ENCODE data around the gene ARHGAP6.
"Not testable (repeated sequence)": the region's sequence is repeated elsewhere in the genome, so short reads cannot be mapped to it uniquely, and the experiment has no call there.

The ARHGAP6 gene

GRCh38 chrX:11146411-11146810 lies 519.3 kb downstream of the ARHGAP6 start:
- TF ChIP-seq JUND (IDR thresholded peaks at IDR 0.05; ENCODE audit: low read depth): no peak
- in situ Hi-C loops (cut with HindIII; ENCODE audit: low pct_unique_long_range_greater_than_20kb, low sequenced_read_pairs): no loop called here
- no peak for DNase-seq (ENCODE audit: low read depth in 1 of 2, low spot score in 1 of 2)

- DNase-seq (ENCODE audit: low read depth in 1 of 2, low spot score in 1 of 2): peak; percentile 41 to 86
- in situ Hi-C loops (cut with HindIII; ENCODE audit: low pct_unique_long_range_greater_than_20kb, low sequenced_read_pairs): no loop called here
- no peak for TF ChIP-seq JUND (IDR thresholded peaks at IDR 0.05; ENCODE audit: low read depth)
Measured at GRCh38 chrX:11143931-11144678, 521.6 kb downstream of the ARHGAP6 start.

GRCh38 chrX:11138498-11139390 lies 527.0 kb downstream of the ARHGAP6 start:
- in situ Hi-C loops (cut with HindIII; ENCODE audit: low pct_unique_long_range_greater_than_20kb, low sequenced_read_pairs): no loop called here
- no peak for TF ChIP-seq JUND (IDR thresholded peaks at IDR 0.05; ENCODE audit: low read depth)
- DNase-seq (ENCODE audit: low read depth in 1 of 2, low spot score in 1 of 2): peak in 1 of 2 experiments; percentile 2

DNA sequence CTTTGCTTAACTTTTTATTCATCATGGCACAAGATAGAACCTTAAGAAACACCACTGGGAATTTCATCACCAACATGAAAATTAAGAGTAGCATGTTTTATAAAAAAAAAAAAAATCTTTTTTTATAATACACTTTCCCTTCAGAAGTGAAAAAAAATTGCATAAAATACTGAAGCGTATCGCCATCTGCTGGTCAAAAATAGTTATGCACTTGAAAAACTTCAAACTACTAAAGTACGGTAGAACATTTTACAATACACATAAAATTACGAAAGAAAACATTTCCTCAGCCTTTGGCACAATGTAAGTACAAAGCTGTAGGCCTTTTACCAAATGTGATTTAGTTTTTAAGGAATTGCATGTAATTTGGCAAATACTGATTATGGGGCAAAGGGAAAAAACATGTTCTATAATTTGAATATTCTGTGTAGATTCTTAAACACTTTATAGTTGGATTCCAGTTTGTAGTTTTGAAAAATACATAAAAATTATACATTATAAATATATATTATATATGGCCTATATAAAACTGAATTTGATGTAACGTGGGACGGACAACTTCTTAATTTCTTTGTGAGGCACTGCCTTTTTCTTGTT lies 528.1 kb downstream of the ARHGAP6 start:
- DNase-seq (ENCODE audit: low read depth in 1 of 2, low spot score in 1 of 2): peak in 1 of 2 experiments; percentile 33
- no peak for TF ChIP-seq JUND (IDR thresholded peaks at IDR 0.05; ENCODE audit: low read depth)
- in situ Hi-C loops (cut with HindIII; ENCODE audit: low pct_unique_long_range_greater_than_20kb, low sequenced_read_pairs): no loop called here

GRCh38 chrX:11135564-11136185 lies 530.0 kb downstream of the ARHGAP6 start:
- DNase-seq (ENCODE audit: low read depth in 1 of 2, low spot score in 1 of 2): no peak
- in situ Hi-C loops (cut with HindIII; ENCODE audit: low pct_unique_long_range_greater_than_20kb, low sequenced_read_pairs): no loop called here
- no peak for TF ChIP-seq JUND (IDR thresholded peaks at IDR 0.05; ENCODE audit: low read depth)

DNA sequence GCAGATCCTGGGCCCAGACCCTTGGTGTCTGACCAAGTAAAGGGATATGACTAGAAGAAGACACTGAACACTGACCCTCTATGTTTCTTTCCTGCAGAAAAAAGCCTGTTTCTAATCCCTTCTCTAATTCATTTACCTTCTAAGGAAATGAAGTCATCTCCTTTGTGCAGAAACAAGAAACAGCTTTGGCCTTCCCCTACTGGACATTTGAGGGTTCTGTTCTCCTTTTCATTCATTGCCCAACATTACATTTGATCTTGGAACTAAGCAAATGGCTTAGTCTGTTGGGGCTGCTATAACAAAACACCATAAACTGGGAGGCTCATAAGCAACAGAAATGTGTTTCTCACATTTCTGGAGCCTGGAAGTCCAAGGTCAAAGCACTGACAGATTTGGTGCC lies 534.6 kb downstream of the ARHGAP6 start:
- no peak for TF ChIP-seq JUND (IDR thresholded peaks at IDR 0.05; ENCODE audit: low read depth)
- in situ Hi-C loops (cut with HindIII; ENCODE audit: low pct_unique_long_range_greater_than_20kb, low sequenced_read_pairs): no loop called here
- DNase-seq (ENCODE audit: low read depth in 1 of 2, low spot score in 1 of 2): no peak

DNA sequence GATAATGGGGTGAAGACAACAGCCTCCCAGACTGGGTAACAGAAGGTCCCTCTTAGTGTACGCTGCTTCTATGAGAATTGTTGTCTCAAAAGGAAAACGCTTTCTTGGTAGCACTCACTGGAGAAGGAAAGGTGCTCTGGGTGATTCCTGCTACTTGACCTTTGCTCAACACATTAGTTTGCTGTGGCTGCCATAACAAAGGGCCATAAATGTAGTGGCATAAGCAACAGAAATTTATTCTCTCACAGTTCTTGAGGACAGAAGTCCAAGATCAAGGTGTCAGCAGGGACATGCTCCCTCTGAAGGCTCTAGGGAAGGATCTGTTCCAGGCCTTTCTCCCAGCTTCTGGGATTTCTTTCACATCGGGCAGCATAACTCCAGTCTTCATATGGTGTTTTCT lies 535.6 kb downstream of the ARHGAP6 start:
- no peak for DNase-seq (ENCODE audit: low read depth in 1 of 2, low spot score in 1 of 2)
- in situ Hi-C loops (cut with HindIII; ENCODE audit: low pct_unique_long_range_greater_than_20kb, low sequenced_read_pairs): no loop called here
- no peak for TF ChIP-seq JUND (IDR thresholded peaks at IDR 0.05; ENCODE audit: low read depth)

DNA sequence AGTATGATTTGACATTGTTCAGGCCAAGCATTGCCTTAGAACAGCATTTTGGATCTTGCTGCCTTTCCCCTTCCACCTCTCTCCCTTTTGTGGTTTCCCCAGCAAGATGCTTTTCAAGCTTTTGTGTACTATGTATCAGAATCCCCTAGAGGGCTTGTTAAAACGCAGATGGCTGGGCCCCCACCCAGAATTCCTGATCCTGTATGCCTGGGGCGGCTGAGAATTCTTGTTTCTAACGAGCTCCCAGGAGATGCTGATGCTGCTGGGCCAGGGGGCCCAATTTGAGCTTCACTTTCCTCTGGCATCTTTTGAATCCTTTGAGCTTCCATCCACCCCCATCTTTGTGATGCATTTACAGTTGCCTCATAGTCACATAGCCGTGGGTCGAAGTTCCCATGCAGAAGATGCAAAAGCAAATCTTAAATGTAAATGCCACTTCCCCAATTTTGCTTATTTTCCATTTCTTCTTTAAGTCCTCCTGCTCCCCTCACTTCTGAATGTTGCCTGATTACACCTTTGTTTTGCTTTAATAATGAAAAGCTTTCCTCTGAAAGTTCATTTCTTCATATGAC lies 536.1 kb downstream of the ARHGAP6 start:
- no peak for TF ChIP-seq JUND (IDR thresholded peaks at IDR 0.05; ENCODE audit: low read depth)
- DNase-seq (ENCODE audit: low read depth in 1 of 2, low spot score in 1 of 2): no peak
- in situ Hi-C loops (cut with HindIII; ENCODE audit: low pct_unique_long_range_greater_than_20kb, low sequenced_read_pairs): no loop called here

DNA sequence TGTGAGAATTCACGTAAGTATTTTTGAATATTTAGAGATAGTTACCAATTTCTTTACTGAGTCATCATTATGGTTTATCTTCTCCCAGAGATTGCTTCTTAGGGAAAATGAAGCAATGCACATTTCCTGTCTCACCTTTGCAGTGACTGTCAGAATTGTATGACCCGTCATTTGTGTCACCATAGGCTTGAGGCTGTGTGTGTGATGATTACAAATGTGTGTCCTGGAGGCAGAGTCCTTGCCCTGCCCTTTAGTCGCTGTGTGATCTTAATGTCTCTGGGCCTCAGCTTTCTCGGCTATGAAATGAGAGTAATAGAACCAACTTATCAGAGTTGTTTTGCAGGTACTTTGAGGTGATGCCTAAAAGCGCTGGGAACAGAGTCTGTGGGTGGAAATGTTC lies 540.7 kb downstream of the ARHGAP6 start:
- in situ Hi-C loops (cut with HindIII; ENCODE audit: low pct_unique_long_range_greater_than_20kb, low sequenced_read_pairs): no loop called here
- DNase-seq (ENCODE audit: low read depth in 1 of 2, low spot score in 1 of 2): no peak
- no peak for TF ChIP-seq JUND (IDR thresholded peaks at IDR 0.05; ENCODE audit: low read depth)

DNA sequence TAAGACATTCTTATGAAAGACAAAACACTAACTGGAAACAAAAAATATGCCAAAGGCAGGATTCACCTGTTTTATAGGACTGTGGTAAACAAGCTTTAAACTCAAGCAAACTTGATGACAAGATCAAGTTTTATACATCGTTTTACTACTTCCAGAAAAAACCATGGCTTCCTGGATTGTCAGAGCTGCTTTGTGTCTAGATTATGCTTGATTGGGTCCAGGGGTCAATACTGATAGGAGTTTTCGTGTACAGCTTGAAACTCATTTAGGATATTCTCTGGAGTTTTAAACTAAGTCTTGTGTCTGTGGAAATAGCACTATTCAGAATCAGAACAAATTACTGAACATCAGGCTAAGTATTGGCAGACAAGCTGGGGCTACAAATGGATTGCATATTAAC lies 541.6 kb downstream of the ARHGAP6 start:
- no peak for DNase-seq (ENCODE audit: low read depth in 1 of 2, low spot score in 1 of 2)
- TF ChIP-seq JUND (IDR thresholded peaks at IDR 0.05; ENCODE audit: low read depth): no peak
- in situ Hi-C loops (cut with HindIII; ENCODE audit: low pct_unique_long_range_greater_than_20kb, low sequenced_read_pairs): no loop called here

GRCh38 chrX:11123087-11123486 lies 542.6 kb downstream of the ARHGAP6 start:
- in situ Hi-C loops (cut with HindIII; ENCODE audit: low pct_unique_long_range_greater_than_20kb, low sequenced_read_pairs); DNase-seq (ENCODE audit: low read depth in 1 of 2, low spot score in 1 of 2): not testable (repeated sequence)

GRCh38 chrX:11119313-11119943 lies 546.3 kb downstream of the ARHGAP6 start:
- in situ Hi-C loops (cut with HindIII; ENCODE audit: low pct_unique_long_range_greater_than_20kb, low sequenced_read_pairs): no loop called here
- no peak for DNase-seq (ENCODE audit: low read depth in 1 of 2, low spot score in 1 of 2)
- no peak for TF ChIP-seq JUND (IDR thresholded peaks at IDR 0.05; ENCODE audit: low read depth)

All from T47D (cell line).